Measurements from ENCODE around the gene SLC6A1.

The SLC6A1 gene

GRCh38 chr3:10994306-10994705 is 1.8 kb downstream of the SLC6A1 start:
- Histone ChIP-seq H3K4me1 (ENCODE audit: control insufficient read depth, insufficient read depth, low read length, poor library complexity, severe bottlenecking) (no peaks in the 10 kb centered on the region), H3K27ac (ENCODE audit: low read depth, low read length, severe bottlenecking) (no peak overlapping the region), H3K9me3 (ENCODE audit: control insufficient read depth, low read length) (no peaks in the 10 kb centered on the region), H3K36me3 (ENCODE audit: control insufficient read depth, insufficient read depth, low read length) (no peaks in the 10 kb centered on the region), H3K4me3 (ENCODE audit: extremely low read depth, insufficient read depth, low read length, poor library complexity, severe bottlenecking) (no peak overlapping the region)
- 65 to 73% methylated on average over 3 of the region's 3 CpGs for WGBS, 2 experiments (ENCODE audit: insufficient coverage in 2 of 2)

- no peak overlapping the region for H3K4me3 ChIP-seq (ENCODE audit: extremely low read depth, insufficient read depth, low read length, poor library complexity, severe bottlenecking)
- WGBS, 2 experiments (ENCODE audit: insufficient coverage in 2 of 2): 90 to 93% methylated on average over 6 to 8 of the region's 8 CpGs
- H3K4me1 ChIP-seq (ENCODE audit: control insufficient read depth, insufficient read depth, low read length, poor library complexity, severe bottlenecking): no peaks in the 10 kb centered on the region
- H3K27ac ChIP-seq (ENCODE audit: low read depth, low read length, severe bottlenecking): no peak overlapping the region
- no peaks in the 10 kb centered on the region for H3K9me3 ChIP-seq (ENCODE audit: control insufficient read depth, low read length)
- H3K36me3 ChIP-seq (ENCODE audit: control insufficient read depth, insufficient read depth, low read length): no peaks in the 10 kb centered on the region
These were observed 3.3 kb downstream of the SLC6A1 start for GRCh38 chr3:10995871-10996270.

DNA sequence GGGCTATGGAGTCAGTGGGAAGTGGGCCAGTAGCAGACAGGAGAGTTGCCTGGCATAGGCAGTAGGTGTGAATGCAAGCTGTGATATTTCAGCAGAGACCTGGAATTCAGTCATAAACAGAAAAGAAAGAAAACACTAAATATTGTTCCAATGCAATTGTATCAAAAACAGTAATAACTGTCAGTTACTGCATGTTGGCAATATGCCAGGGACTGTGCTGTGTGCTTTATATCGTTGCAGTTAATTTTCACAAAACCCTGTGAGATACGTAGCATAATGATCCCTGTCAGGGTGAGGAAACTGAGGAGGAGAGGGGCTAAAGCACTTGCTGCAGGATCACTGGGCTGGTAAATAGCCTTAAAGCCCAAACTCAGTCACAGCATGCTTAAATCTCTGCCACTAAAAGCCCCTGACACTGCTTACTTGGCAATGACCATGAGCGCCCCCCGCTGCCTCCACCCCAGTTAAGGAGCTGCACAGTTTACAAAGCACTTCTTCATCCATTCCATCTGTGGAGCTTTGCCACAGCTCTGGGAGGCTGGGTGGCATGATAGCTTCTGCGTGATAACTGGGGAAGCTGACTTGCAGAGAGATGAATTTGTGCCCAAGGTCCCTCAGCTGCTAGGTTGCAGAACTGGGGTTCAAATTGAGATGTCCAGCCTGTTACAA is 3.9 kb downstream of the SLC6A1 start:
- Histone ChIP-seq H3K4me3 (ENCODE audit: extremely low read depth, insufficient read depth, low read length, poor library complexity, severe bottlenecking) (no peak overlapping the region), H3K27ac (ENCODE audit: low read depth, low read length, severe bottlenecking) (no peak overlapping the region), H3K9me3 (ENCODE audit: control insufficient read depth, low read length) (no peaks in the 10 kb centered on the region), H3K36me3 (ENCODE audit: control insufficient read depth, insufficient read depth, low read length) (no peaks in the 10 kb centered on the region), H3K4me1 (ENCODE audit: control insufficient read depth, insufficient read depth, low read length, poor library complexity, severe bottlenecking) (no peaks in the 10 kb centered on the region)
- 74 to 91% methylated on average over 3 to 5 of the region's 5 CpGs for WGBS, 2 experiments (ENCODE audit: insufficient coverage in 2 of 2)

DNA sequence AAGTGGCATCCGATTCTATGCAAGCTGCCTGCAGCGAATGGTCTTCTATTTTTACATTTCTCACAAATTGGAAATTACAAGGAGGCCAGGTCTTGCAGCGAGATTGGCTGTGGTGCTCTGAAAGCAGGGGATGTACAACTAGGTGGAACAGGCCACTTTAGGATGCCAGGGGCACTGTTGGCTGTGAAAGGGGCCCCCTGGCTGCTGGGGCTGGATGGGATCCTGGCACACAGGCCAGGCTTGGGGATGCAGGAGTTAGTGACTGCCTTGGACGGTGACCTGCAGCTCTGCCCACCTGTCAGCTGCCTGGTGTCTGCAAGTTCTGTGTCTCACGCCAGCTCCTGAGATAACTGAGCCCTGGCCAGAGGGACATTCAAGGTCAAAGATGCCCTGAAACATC is 4.6 kb downstream of the SLC6A1 start:
- 85 to 94% methylated on average over 5 of the region's 5 CpGs for WGBS, 2 experiments (ENCODE audit: insufficient coverage in 2 of 2)
- H3K4me3 ChIP-seq (ENCODE audit: extremely low read depth, insufficient read depth, low read length, poor library complexity, severe bottlenecking): no peak overlapping the region
- no peaks in the 10 kb centered on the region for H3K9me3 ChIP-seq (ENCODE audit: control insufficient read depth, low read length)
- no peaks in the 10 kb centered on the region for H3K36me3 ChIP-seq (ENCODE audit: control insufficient read depth, insufficient read depth, low read length)
- no peaks in the 10 kb centered on the region for H3K4me1 ChIP-seq (ENCODE audit: control insufficient read depth, insufficient read depth, low read length, poor library complexity, severe bottlenecking)
- H3K27ac ChIP-seq (ENCODE audit: low read depth, low read length, severe bottlenecking): no peak overlapping the region

- Histone ChIP-seq H3K36me3 (ENCODE audit: control insufficient read depth, insufficient read depth, low read length) (no peaks in the 10 kb centered on the region), H3K4me3 (ENCODE audit: extremely low read depth, insufficient read depth, low read length, poor library complexity, severe bottlenecking) (no peak overlapping the region), H3K4me1 (ENCODE audit: control insufficient read depth, insufficient read depth, low read length, poor library complexity, severe bottlenecking) (no peaks in the 10 kb centered on the region), H3K9me3 (ENCODE audit: control insufficient read depth, low read length) (no peaks in the 10 kb centered on the region), H3K27ac (ENCODE audit: low read depth, low read length, severe bottlenecking) (no peak overlapping the region)
These were observed 6.0 kb downstream of the SLC6A1 start for GRCh38 chr3:10998542-10998941.

GRCh38 chr3:10999221-11000107 is 6.9 kb downstream of the SLC6A1 start:
- WGBS, 2 experiments (ENCODE audit: insufficient coverage in 2 of 2): 83 to 86% methylated on average over 9 to 10 of the region's 15 CpGs
- Histone ChIP-seq H3K27ac (ENCODE audit: low read depth, low read length, severe bottlenecking) (no peak overlapping the region), H3K9me3 (ENCODE audit: control insufficient read depth, low read length) (no peaks in the 10 kb centered on the region), H3K4me1 (ENCODE audit: control insufficient read depth, insufficient read depth, low read length, poor library complexity, severe bottlenecking) (no peaks in the 10 kb centered on the region), H3K4me3 (ENCODE audit: extremely low read depth, insufficient read depth, low read length, poor library complexity, severe bottlenecking) (no peak overlapping the region), H3K36me3 (ENCODE audit: control insufficient read depth, insufficient read depth, low read length) (no peaks in the 10 kb centered on the region)

GRCh38 chr3:11000528-11000927 is 8.0 kb downstream of the SLC6A1 start:
- Histone ChIP-seq H3K36me3 (ENCODE audit: control insufficient read depth, insufficient read depth, low read length) (no peaks in the 10 kb centered on the region), H3K4me1 (ENCODE audit: control insufficient read depth, insufficient read depth, low read length, poor library complexity, severe bottlenecking) (no peaks in the 10 kb centered on the region), H3K9me3 (ENCODE audit: control insufficient read depth, low read length) (no peaks in the 10 kb centered on the region), H3K27ac (ENCODE audit: low read depth, low read length, severe bottlenecking) (no peak overlapping the region), H3K4me3 (ENCODE audit: extremely low read depth, insufficient read depth, low read length, poor library complexity, severe bottlenecking) (no peak overlapping the region)
- 33 to 83% methylated on average over 1 to 2 of the region's 2 CpGs for WGBS, 2 experiments (ENCODE audit: insufficient coverage in 2 of 2)

GRCh38 chr3:11001020-11001657 is 8.6 kb downstream of the SLC6A1 start:
- H3K36me3 ChIP-seq (ENCODE audit: control insufficient read depth, insufficient read depth, low read length): no peaks in the 10 kb centered on the region
- WGBS, 2 experiments (ENCODE audit: insufficient coverage in 2 of 2): 67 to 88% methylated on average over 5 of the region's 11 CpGs
- no peaks in the 10 kb centered on the region for H3K9me3 ChIP-seq (ENCODE audit: control insufficient read depth, low read length)
- no peak overlapping the region for H3K4me3 ChIP-seq (ENCODE audit: extremely low read depth, insufficient read depth, low read length, poor library complexity, severe bottlenecking)
- no peaks in the 10 kb centered on the region for H3K4me1 ChIP-seq (ENCODE audit: control insufficient read depth, insufficient read depth, low read length, poor library complexity, severe bottlenecking)
- no peak overlapping the region for H3K27ac ChIP-seq (ENCODE audit: low read depth, low read length, severe bottlenecking)

GRCh38 chr3:11001658-11002021 is 9.1 kb downstream of the SLC6A1 start:
- Histone ChIP-seq H3K36me3 (ENCODE audit: control insufficient read depth, insufficient read depth, low read length) (no peaks in the 10 kb centered on the region), H3K9me3 (ENCODE audit: control insufficient read depth, low read length) (no peaks in the 10 kb centered on the region), H3K4me3 (ENCODE audit: extremely low read depth, insufficient read depth, low read length, poor library complexity, severe bottlenecking) (no peak overlapping the region), H3K27ac (ENCODE audit: low read depth, low read length, severe bottlenecking) (no peak overlapping the region), H3K4me1 (ENCODE audit: control insufficient read depth, insufficient read depth, low read length, poor library complexity, severe bottlenecking) (no peaks in the 10 kb centered on the region)
- WGBS, 2 experiments (ENCODE audit: insufficient coverage in 2 of 2): 100% methylated on average over 1 to 2 of the region's 3 CpGs

DNA sequence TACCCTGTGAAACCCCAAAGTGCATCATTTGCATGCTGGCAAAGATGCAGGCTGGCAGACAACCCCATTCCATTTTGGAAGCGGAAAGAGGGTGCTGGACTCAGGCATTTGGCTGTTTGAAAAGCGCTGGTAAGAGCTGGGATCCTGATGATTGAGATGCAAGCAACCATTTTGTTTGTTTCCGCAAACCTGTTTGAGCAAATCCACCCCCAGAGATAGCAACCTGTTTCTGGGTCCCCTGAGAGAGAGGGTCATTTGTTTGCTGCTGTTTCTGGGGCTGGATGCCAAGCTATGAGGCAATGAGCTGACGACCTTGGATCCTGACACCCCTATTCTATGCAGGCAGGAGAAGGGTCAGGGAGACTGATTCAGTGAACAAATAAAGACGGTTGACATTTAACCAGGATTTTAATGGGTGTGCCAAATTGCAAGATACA is 9.8 kb downstream of the SLC6A1 start:
- Histone ChIP-seq H3K27ac (ENCODE audit: low read depth, low read length, severe bottlenecking) (no peak overlapping the region), H3K9me3 (ENCODE audit: control insufficient read depth, low read length) (no peaks in the 10 kb centered on the region), H3K36me3 (ENCODE audit: control insufficient read depth, insufficient read depth, low read length) (no peaks in the 10 kb centered on the region), H3K4me3 (ENCODE audit: extremely low read depth, insufficient read depth, low read length, poor library complexity, severe bottlenecking) (no peak overlapping the region), H3K4me1 (ENCODE audit: control insufficient read depth, insufficient read depth, low read length, poor library complexity, severe bottlenecking) (no peaks in the 10 kb centered on the region)
- 77 to 78% methylated on average over 2 to 4 of the region's 5 CpGs for WGBS, 2 experiments (ENCODE audit: insufficient coverage in 2 of 2)

GRCh38 chr3:11004563-11004962 is 12.0 kb downstream of the SLC6A1 start:
- Histone ChIP-seq H3K4me1 (ENCODE audit: control insufficient read depth, insufficient read depth, low read length, poor library complexity, severe bottlenecking) (no peaks in the 10 kb centered on the region), H3K36me3 (ENCODE audit: control insufficient read depth, insufficient read depth, low read length) (no peaks in the 10 kb centered on the region), H3K9me3 (ENCODE audit: control insufficient read depth, low read length) (no peaks in the 10 kb centered on the region), H3K27ac (ENCODE audit: low read depth, low read length, severe bottlenecking) (no peak overlapping the region), H3K4me3 (ENCODE audit: extremely low read depth, insufficient read depth, low read length, poor library complexity, severe bottlenecking) (no peak overlapping the region)
- 82 to 88% methylated on average over 7 to 8 of the region's 8 CpGs for WGBS, 2 experiments (ENCODE audit: insufficient coverage in 2 of 2)
